Measurements from ENCODE around the gene LDLRAD3. TPM values are rescaled to one million over a fixed set of nuclear protein-coding genes. Genes with fewer than 3 reads are reported as not detected.

Gene LDLRAD3
- total and polyA plus RNA-seq, 7 experiments from 2014 or later, result 0.08 to 6.9 (median 0.41) TPM; not detected in 3

- Mint-ChIP-seq H3K27me3 (peaks cover 7 to 26% (median 21%) of the 10 kb centered on the region in 5 donors), H3K36me3 (no peaks in the 10 kb centered on the region), H3K9me3 (no peaks in the 10 kb centered on the region), H3K27ac (no peak overlapping the region), H3K4me1 (no peaks in the 10 kb centered on the region), H3K4me3 (no peak overlapping the region)
- no peak for DNase-seq
- no peaks in the 10 kb centered on the region for H3K4me1 ChIP-seq (ENCODE audit: control insufficient read depth in 2 of 2, insufficient read depth in 2 of 2, low read length in 2 of 2)
- ChIA-PET POLR2A (no interaction called here), CTCF (no interaction called here)
- H3K4me3 ChIP-seq (ENCODE audit: low read length), result no peak overlapping the region
- no peaks in the 10 kb centered on the region for H3K36me3 ChIP-seq (ENCODE audit: control insufficient read depth in 2 of 3, insufficient read depth in 3 of 3, low read length in 3 of 3)
- no peak overlapping the region for H3K27ac ChIP-seq (ENCODE audit: low read depth, low read length)
- no peaks in the 10 kb centered on the region for H3K27me3 ChIP-seq (ENCODE audit: control insufficient read depth in 2 of 2, insufficient read depth in 2 of 2, low read length in 2 of 2)
- intact Hi-C loops (cut with micrococcal nuclease), result no loop called here
- H3K9me3 ChIP-seq (ENCODE audit: control insufficient read depth in 2 of 3, low read length in 3 of 3), result no peaks in the 10 kb centered on the region
- ATAC-seq, result no peak
Measured at GRCh38 chr11:35951680-35952079, 7.8 kb downstream of the LDLRAD3 start.

DNA sequence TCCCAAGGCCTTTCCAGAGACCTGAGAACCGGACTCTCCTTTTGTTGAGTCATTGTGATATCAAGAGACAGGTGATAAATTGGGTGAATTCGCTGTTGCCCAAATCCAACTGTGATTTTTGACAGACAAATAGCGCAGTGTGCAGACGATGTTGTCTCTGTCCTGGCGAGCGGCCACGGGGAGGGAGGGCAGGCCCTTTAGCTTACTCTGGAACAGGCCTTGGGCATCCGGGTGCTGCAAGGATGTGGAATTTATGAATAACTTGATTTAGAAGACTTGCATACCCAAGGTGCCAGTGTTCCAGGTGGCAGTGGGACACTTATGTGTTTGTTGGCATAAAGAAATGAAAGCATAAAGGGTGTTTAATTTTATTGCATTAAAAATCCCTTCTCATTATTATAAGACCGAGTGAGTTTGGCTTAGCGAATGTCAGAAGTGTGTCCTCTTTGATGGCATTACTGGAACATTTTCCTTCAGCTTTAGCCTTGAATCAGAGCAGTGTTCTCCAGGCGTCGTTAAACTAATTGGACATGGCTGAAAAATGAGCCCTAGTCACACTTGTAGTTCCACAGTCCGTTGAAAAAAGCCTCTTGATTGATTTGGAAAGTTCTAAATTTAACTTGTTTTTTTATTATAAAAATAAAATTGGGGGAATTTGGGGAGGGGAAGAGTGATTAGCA, 9.4 kb downstream of the LDLRAD3 start:
- intact Hi-C loops (cut with micrococcal nuclease), result no loop called here
- no peak overlapping the region for H3K4me3 ChIP-seq (ENCODE audit: low read length)
- no peaks in the 10 kb centered on the region for H3K27me3 ChIP-seq (ENCODE audit: control insufficient read depth in 2 of 2, insufficient read depth in 2 of 2, low read length in 2 of 2)
- no peak for ATAC-seq
- peaks cover 7 to 25% (median 20%) of the 10 kb centered on the region in 5 donors for H3K27me3 Mint-ChIP-seq
- H3K9me3 ChIP-seq (ENCODE audit: control insufficient read depth in 2 of 3, low read length in 3 of 3), result no peaks in the 10 kb centered on the region
- no peaks in the 10 kb centered on the region for H3K36me3 ChIP-seq (ENCODE audit: control insufficient read depth in 2 of 3, insufficient read depth in 3 of 3, low read length in 3 of 3)
- H3K27ac Mint-ChIP-seq, result no peak overlapping the region
- DNase-seq, result no peak
- ChIA-PET CTCF (no interaction called here), POLR2A (no interaction called here)
- H3K4me3 Mint-ChIP-seq, result no peak overlapping the region
- no peaks in the 10 kb centered on the region for H3K4me1 ChIP-seq (ENCODE audit: control insufficient read depth in 2 of 2, insufficient read depth in 2 of 2, low read length in 2 of 2)
- no peaks in the 10 kb centered on the region for H3K9me3 Mint-ChIP-seq
- H3K36me3 Mint-ChIP-seq, result no peaks in the 10 kb centered on the region
- H3K27ac ChIP-seq (ENCODE audit: low read depth, low read length), result no peak overlapping the region
- no peaks in the 10 kb centered on the region for H3K4me1 Mint-ChIP-seq

DNA sequence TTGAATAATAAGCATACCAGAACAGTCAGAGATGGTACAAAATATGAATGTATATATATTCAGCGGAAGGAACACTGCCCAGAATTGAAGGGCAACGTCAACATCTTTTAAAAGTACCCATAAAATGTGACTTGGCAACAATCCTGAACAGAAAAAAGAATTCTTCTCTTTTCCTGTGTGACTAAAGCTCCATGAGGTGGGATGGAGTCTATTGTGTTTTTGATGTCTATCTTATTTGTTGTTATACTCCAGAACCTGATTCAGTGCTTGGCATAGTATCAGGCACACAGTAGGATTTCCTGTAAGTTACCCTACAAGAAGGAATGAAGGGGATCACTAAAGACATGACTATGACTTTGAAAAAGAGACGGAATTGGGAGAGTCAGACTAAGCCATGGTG, 10.3 kb downstream of the LDLRAD3 start:
- H3K4me1 ChIP-seq (ENCODE audit: control insufficient read depth in 2 of 2, insufficient read depth in 2 of 2, low read length in 2 of 2), result no peaks in the 10 kb centered on the region
- H3K4me3 ChIP-seq (ENCODE audit: low read length), result no peak overlapping the region
- no peaks in the 10 kb centered on the region for H3K36me3 Mint-ChIP-seq
- H3K36me3 ChIP-seq (ENCODE audit: control insufficient read depth in 2 of 3, insufficient read depth in 3 of 3, low read length in 3 of 3), result no peaks in the 10 kb centered on the region
- H3K27ac ChIP-seq (ENCODE audit: low read depth, low read length), result no peak overlapping the region
- no peaks in the 10 kb centered on the region for H3K27me3 ChIP-seq (ENCODE audit: control insufficient read depth in 2 of 2, insufficient read depth in 2 of 2, low read length in 2 of 2)
- H3K4me1 Mint-ChIP-seq, result no peaks in the 10 kb centered on the region
- DNase-seq (no peak), ATAC-seq (no peak)
- CTCF ChIA-PET, result no interaction called here
- intact Hi-C loops (cut with micrococcal nuclease), result no loop called here
- no peak overlapping the region for H3K4me3 Mint-ChIP-seq
- H3K27me3 Mint-ChIP-seq, result peaks cover 7 to 18% (median 15%) of the 10 kb centered on the region in 5 donors
- no peak overlapping the region for H3K27ac Mint-ChIP-seq
- POLR2A ChIA-PET, result no interaction called here
- H3K9me3 ChIP-seq (ENCODE audit: control insufficient read depth in 2 of 3, low read length in 3 of 3), result no peaks in the 10 kb centered on the region
- no peaks in the 10 kb centered on the region for H3K9me3 Mint-ChIP-seq

DNA sequence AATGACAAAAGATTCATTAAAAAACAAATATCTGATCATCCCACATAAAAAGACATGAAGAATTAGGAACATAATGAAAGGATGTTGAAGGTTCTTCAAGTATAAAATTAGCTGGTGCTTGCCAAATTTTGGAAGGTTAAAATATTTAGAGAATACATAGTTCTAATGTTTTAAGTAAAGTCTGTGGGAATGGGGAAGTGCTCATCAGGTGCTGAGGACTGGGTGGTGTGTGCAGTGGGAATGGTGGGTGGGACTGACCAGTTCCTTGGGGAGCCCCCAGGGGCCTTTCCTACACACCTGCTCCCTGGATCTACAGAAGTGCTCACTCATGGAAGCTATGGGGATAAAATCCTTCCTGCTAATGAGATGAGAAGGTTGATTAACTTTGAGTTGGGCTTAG, 11.8 kb downstream of the LDLRAD3 start:
- Histone ChIP-seq H3K36me3 (ENCODE audit: control insufficient read depth in 2 of 3, insufficient read depth in 3 of 3, low read length in 3 of 3) (no peaks in the 10 kb centered on the region), H3K27me3 (ENCODE audit: control insufficient read depth in 2 of 2, insufficient read depth in 2 of 2, low read length in 2 of 2) (no peaks in the 10 kb centered on the region), H3K27ac (ENCODE audit: low read depth, low read length) (no peak overlapping the region), H3K9me3 (ENCODE audit: control insufficient read depth in 2 of 3, low read length in 3 of 3) (no peaks in the 10 kb centered on the region), H3K4me1 (ENCODE audit: control insufficient read depth in 2 of 2, insufficient read depth in 2 of 2, low read length in 2 of 2) (no peaks in the 10 kb centered on the region), H3K4me3 (ENCODE audit: low read length) (no peak overlapping the region)
- no peak for ATAC-seq
- no peak for DNase-seq
- Mint-ChIP-seq H3K4me1 (no peaks in the 10 kb centered on the region), H3K27ac (no peak overlapping the region), H3K4me3 (no peak overlapping the region), H3K27me3 (peaks cover 4 to 13% (median 7%) of the 10 kb centered on the region in 5 donors), H3K36me3 (no peaks in the 10 kb centered on the region), H3K9me3 (no peaks in the 10 kb centered on the region)
- ChIA-PET POLR2A (no interaction called here), CTCF (no interaction called here)
- intact Hi-C loops (cut with micrococcal nuclease), result no loop called here

DNA sequence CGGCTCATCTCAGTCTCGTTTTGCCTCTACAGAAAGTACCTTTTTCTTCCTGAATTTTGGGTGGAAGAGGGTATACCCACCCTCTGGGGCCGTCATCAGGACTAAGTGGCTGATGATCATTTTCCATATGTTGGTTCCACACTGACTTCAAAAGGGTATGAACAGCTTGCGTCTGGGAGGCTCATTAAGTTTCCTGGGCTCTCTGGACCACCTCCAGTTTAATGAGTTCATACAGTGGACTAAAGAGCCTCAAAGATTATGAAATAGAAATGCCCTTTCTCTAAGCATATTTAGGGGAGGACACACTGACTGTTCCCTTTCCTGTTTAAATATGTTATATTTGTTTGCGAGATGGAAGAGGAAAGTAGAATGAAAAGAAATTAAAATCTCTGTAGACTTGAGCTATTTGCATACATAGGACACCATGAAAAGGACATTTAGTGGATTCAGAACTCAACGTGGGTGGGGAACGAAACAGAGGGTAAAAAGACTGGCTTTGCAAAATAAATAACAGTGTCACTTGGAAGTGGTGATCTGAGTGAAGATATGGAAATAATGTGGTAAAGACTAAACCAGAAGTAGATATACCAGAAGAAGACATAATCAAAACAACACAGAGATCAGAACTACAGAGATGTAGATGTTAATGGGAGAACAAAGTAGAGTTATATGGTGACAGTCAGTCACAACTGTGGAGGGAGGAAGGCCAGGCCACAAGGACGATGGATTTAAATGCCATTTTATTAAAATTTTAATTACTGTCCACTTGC, 18.7 kb downstream of the LDLRAD3 start:
- CTCF ChIA-PET, result no interaction called here
- Mint-ChIP-seq H3K4me3 (no peak overlapping the region), H3K27me3 (peaks cover 3 to 13% (median 7%) of the 10 kb centered on the region in 5 donors)

DNA sequence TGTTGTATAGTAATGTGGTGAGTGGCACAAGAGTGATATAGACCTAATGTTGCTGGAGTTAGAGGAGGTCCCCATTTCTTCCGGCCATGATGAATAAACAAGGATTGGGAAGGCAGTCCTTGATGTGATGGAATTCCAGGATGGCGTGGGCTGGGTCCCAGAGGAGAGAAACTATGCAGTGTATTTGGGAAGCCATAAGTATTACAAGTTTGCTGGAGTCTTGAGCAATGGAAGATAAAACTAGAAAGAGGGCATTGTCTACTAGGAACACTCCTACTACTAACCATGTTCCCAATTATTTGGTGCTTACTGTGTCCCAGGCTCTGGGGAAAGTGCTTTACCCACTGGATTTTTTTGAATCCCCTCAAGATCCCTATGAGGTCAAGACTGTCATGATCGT, 20.0 kb downstream of the LDLRAD3 start:
- Histone ChIP-seq H3K36me3 (ENCODE audit: control insufficient read depth in 2 of 3, insufficient read depth in 3 of 3, low read length in 3 of 3) (no peaks in the 10 kb centered on the region), H3K27ac (ENCODE audit: low read depth, low read length) (no peak overlapping the region), H3K4me3 (ENCODE audit: low read length) (no peak overlapping the region), H3K27me3 (ENCODE audit: control insufficient read depth in 2 of 2, insufficient read depth in 2 of 2, low read length in 2 of 2) (no peaks in the 10 kb centered on the region), H3K9me3 (ENCODE audit: control insufficient read depth in 2 of 3, low read length in 3 of 3) (no peaks in the 10 kb centered on the region), H3K4me1 (ENCODE audit: control insufficient read depth in 2 of 2, insufficient read depth in 2 of 2, low read length in 2 of 2) (no peaks in the 10 kb centered on the region)
- Mint-ChIP-seq H3K27ac (no peak overlapping the region), H3K4me3 (no peak overlapping the region), H3K36me3 (no peaks in the 10 kb centered on the region), H3K27me3 (peaks cover 3 to 13% (median 7%) of the 10 kb centered on the region in 5 donors), H3K4me1 (no peaks in the 10 kb centered on the region), H3K9me3 (peaks cover 0 to 3% (median 0%) of the 10 kb centered on the region in 11 donors)
- DNase-seq (no peak), ATAC-seq (no peak)
- intact Hi-C loops (cut with micrococcal nuclease), result no loop called here
- POLR2A ChIA-PET, result no interaction called here
- CTCF ChIA-PET, result no interaction called here

More for the DNA sequence above, 18.7 kb downstream of the LDLRAD3 start:
- Histone ChIP-seq H3K27ac (ENCODE audit: low read depth, low read length) (no peak overlapping the region), H3K4me3 (ENCODE audit: low read length) (no peak overlapping the region), H3K9me3 (ENCODE audit: control insufficient read depth in 2 of 3, low read length in 3 of 3) (no peaks in the 10 kb centered on the region), H3K36me3 (ENCODE audit: control insufficient read depth in 2 of 3, insufficient read depth in 3 of 3, low read length in 3 of 3) (no peaks in the 10 kb centered on the region), H3K4me1 (ENCODE audit: control insufficient read depth in 2 of 2, insufficient read depth in 2 of 2, low read length in 2 of 2) (no peaks in the 10 kb centered on the region), H3K27me3 (ENCODE audit: control insufficient read depth in 2 of 2, insufficient read depth in 2 of 2, low read length in 2 of 2) (no peaks in the 10 kb centered on the region)
- Mint-ChIP-seq H3K4me1 (no peaks in the 10 kb centered on the region), H3K36me3 (no peaks in the 10 kb centered on the region), H3K9me3 (peaks cover 0 to 3% (median 0%) of the 10 kb centered on the region in 11 donors), H3K27ac (no peak overlapping the region)
- ATAC-seq (no peak), DNase-seq (no peak)
- intact Hi-C loops (cut with micrococcal nuclease), result no loop called here
- POLR2A ChIA-PET, result no interaction called here

- ChIA-PET CTCF (no interaction called here), POLR2A (no interaction called here)
- H3K27ac Mint-ChIP-seq, result no peak overlapping the region
- no peaks in the 10 kb centered on the region for H3K36me3 Mint-ChIP-seq
- Histone ChIP-seq H3K36me3 (ENCODE audit: control insufficient read depth in 2 of 3, insufficient read depth in 3 of 3, low read length in 3 of 3) (no peaks in the 10 kb centered on the region), H3K4me1 (ENCODE audit: control insufficient read depth in 2 of 2, insufficient read depth in 2 of 2, low read length in 2 of 2) (no peaks in the 10 kb centered on the region), H3K4me3 (ENCODE audit: low read length) (no peak overlapping the region), H3K27ac (ENCODE audit: low read depth, low read length) (no peak overlapping the region), H3K27me3 (ENCODE audit: control insufficient read depth in 2 of 2, insufficient read depth in 2 of 2, low read length in 2 of 2) (no peaks in the 10 kb centered on the region), H3K9me3 (ENCODE audit: control insufficient read depth in 2 of 3, low read length in 3 of 3) (no peaks in the 10 kb centered on the region)
- H3K27me3 Mint-ChIP-seq, result peaks cover 3 to 13% (median 8%) of the 10 kb centered on the region in 5 donors
- H3K4me3 Mint-ChIP-seq, result no peak overlapping the region
- no peaks in the 10 kb centered on the region for H3K4me1 Mint-ChIP-seq
- intact Hi-C loops (cut with micrococcal nuclease), result no loop called here
- DNase-seq (no peak), ATAC-seq (no peak)
- H3K9me3 Mint-ChIP-seq, result peaks cover 0 to 3% (median 0%) of the 10 kb centered on the region in 11 donors
Measured at GRCh38 chr11:35964841-35965240, 21.0 kb downstream of the LDLRAD3 start.

Measured in naive thymus-derived CD4-positive, alpha-beta T cell (primary cell).